HG02642 (cell line): ENCODE results near the gene NPIPA3.
"Not testable (repeated sequence)": the region's sequence is repeated elsewhere in the genome, so short reads cannot be mapped to it uniquely, and the experiment has no call there.

Source experiments
- ATAC-seq: cut with Tn5 transposase; IDR thresholded peaks from one replicate; pipeline ENCODE4 v1.9.1; 2021; ENCODE audit warnings: mild to moderate bottlenecking; ENCODE audit not compliant: unreplicated experiment, poor library complexity

The NPIPA3 gene

DNA sequence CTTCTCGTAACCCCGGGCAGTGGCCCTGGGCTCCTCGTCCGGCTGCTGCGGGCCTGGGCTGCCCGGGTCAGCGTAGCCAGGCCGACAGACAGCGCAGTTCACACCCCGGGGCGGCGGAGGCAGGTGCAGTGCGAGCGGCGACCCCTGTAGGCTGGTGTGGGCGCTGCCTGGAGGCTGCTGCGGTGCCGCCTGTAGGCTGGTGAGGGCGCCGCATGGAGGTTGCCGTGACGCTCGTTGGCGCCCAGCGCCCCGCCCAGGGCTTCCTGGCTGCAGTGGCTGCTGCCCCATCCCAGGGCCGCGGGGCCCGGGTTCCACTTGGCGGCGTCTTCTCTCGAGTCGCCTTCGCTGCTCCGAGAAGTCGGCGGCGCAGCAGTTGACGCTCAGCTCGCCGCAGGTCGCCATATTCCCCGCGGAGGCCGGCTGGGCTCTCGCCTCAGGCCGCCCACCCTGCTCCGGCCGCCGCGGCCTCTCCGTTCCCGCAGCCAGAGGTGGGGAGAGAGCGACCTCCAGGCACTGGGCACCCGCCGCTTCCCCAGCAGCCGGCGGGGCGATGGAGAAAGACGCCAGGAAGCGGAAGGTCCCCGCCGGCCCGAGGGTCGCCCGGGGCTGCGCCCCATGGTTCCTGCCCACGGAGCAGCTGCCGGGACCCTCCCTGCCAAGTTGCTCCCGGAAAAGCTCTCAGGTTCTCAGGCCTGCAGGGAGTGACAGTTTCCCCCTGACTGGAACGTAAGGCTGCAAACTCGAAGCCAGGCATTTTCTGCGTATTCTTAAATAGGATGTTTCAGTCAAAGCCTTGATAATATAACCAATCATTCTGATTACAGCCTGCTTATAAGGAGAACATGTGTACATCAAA is at the start of gene NPIPA3:
Gene NPIPA3, plus strand, starts transcription at position 256 of the 856 bp plus-strand sequence. CDS start 5,533 bp downstream, outside the sequence.
- ATAC-seq: peak; percentile 97

DNA sequence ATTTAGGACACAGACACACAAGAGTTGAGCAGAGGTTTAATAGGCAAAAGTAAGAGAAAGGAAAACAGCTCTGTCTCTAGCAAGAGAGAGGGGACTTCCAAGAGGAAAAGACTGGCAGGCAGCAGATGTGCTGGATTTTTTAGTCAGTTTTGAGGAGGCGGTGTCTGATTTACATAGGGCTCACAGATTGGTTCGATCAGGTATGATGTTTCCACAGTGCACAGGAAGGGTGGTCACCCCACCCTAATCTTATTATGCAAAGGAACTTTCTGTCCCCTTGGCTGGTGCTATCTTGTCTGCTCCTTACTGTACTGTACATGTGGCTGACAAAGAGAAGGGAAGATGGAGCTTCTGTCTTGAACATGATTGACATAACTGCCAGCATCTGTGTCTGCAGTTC is 45.1 kb upstream of the NPIPA3 start:
- peak; percentile 84 for ATAC-seq

DNA sequence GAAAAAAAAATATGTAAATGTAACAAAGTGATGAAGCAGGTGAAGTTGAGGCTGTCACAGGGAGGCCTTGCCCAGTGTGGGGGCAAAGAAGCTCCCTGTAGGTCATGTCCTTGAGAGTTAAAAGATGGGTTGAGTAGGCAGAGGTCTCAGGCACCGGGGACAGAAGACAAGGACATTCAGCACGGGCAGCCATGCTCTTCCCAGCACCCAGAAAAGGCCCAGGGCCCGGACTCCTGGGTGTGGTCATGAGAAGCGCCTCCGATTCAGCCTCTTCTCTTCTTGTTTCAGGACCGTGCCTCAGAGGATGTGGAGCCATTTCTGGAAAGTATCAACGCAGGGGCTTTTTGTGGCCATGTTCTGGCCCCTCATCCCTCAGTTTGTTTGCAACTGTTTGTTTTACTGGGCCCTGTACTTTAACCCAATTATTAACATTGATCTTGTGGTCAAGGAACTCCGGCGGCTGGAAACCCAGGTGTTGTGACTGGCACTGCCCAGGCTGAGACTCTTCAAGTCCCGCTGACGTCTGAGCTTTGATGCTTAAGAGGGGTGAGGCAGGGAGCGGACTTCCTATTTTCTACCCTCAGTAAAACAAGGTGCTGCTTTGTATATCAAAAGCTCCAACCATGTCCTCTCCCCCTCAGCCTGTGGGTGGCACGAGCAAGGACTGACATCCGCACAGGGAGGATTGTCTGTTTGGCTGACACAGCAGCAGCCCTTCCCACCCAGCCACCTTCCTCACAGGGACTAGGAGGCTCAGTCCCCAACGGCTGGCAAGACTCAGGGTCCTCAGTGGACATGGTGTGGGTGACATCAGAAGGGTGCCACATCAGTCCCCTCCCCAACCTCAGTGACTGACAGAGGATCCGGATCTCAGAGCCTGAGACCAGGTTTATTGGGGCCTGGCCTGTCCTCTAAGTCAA is 35.6 kb upstream of the NPIPA3 start:
- no peak for ATAC-seq

DNA sequence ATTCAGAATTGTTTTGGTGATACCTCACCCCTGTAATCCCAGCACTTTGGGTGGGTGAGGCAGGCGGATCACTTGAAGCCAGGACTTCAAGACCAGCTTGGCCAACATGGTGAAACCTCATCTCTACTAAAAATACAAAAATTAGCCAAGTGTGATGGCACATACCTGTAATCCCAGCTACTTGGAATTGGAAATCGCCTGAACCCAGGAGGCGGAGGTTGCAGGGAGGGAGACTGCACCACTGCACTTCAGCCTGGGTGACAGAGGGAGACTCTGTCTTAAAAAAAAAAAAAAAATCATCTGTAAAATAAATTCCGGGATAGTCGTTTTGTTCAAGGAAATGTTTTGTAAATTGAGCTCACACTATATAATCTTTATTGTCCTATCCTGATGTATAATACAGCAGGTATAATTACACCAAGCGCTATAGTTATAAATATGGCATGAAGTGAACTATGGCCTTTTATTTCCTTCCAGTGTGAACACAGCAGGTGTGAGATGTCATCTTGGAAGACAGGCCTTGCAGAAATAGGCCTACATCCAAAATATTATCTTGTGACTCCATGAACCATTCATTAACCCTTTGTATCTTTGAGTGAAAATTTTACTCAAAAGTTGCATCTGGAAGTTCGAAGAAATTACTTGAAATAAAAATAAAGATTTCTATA is 34.5 kb upstream of the NPIPA3 start:
- no peak for ATAC-seq

DNA sequence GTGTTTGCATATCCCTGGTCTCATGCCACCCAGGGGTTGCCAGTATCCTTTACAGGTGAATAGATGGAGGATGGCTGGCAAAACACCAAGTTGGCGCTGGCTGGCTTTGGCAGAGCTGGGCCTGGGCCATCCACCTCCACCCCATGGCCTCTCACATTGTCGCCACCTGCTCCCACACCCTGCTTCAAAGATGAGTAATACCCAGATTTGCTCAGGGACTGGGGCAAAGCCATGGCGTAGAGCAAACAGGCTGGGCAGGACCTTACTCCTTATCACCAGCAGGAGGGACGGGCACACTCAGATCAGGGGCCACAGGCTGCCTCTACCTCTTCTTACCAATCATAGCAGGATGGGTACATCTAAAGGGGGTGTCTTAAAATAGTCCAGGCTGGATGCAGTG is 33.4 kb upstream of the NPIPA3 start:
- no peak for ATAC-seq

DNA sequence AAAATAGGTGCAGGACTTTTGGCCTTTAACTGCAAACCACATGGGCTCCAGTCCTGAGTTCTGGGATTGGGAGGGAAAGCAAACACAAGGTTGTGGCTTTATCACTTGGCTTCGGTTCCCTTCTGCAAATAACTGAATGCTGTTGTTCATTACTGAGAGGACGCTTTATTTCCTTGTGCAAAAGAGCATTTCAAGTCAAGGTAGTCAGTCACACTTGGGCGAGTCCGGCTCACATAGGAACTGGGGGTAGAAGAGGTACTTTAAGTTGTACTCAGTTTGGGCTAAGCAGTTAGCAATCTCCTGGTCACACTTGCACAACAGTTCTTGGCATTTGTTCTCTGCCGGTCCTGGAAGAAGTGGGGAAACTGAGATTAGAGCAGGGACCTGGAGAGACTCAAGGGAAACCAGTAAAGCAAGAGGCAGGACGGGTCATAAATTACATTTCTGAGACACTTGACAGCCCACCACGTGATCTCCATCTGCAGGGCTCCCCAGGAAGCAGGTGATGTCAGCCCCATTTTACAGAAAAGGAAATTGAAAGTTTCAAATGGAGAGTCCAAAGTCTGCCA is 30.7 kb upstream of the NPIPA3 start:
- ATAC-seq: no peak

DNA sequence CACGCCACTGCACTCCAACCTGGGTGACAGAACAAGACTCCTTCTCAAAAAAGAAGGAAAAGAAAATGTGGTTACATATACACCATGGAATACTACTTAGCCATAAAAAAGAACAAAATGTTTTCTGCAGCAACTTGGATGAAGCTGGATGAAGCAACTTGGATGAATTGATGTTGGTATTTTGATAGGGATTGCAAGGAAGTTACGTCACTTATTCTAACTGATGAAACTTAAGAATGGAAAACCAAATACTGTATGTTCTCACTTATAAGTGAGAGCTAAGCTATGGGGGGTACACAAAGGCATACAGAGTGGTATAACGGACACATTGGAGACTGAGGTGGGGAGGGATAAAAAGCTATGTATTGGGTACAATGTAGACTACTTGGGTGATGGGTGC is 26.6 kb upstream of the NPIPA3 start:
- no peak for ATAC-seq

DNA sequence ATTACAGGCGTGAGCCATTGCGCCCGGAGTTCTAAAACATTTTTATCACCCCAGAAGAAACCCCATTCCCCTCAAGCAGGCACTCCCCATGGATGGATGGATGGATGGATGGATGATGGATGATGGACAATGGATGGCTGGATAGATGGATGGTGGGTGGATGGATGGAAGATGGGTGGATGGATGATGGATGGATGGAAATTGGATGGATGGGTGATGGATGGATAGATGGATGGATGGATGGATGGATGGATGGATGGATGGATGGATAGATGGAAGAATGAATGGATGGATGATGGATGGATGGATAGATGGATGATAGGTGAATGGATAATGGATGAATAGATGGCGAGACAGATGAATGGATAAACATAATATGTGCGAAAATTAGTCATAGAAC is 25.6 kb upstream of the NPIPA3 start:
- ATAC-seq: no peak

DNA sequence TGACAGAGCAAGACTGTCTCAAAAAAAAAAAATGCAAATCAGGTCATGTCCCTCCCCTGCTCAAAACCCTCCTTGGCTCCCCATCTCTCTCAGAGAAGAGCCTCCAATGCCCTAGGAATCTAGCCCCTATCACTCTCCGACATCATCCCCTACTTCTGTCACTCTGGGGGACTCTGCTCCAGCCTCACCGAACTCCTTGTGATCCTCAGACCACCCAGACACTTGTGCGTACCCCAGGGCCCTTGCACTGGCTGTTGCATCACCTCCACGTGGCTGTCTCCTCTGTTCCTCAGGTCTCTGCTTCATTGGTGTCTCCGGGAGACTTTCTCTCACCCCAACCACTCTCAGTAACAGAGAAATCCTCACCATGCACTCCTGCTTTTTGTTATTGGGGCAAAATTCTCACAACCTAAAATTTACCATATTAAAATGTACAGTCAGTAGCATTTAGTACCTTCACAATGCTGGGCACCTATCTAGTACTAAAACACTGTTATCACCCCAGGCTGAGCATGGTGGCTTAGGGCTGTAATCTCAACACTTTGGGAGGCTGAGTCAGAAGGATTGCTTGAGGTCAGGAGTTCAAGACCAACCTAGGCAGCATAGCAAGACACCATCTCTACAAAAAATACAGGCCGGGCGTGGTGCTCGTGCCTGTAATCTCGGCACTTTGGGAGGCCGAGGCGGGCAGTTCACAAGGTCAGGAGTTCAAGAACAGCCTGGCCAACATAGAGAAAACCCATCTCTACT is 24.3 kb upstream of the NPIPA3 start:
- no peak for ATAC-seq

DNA sequence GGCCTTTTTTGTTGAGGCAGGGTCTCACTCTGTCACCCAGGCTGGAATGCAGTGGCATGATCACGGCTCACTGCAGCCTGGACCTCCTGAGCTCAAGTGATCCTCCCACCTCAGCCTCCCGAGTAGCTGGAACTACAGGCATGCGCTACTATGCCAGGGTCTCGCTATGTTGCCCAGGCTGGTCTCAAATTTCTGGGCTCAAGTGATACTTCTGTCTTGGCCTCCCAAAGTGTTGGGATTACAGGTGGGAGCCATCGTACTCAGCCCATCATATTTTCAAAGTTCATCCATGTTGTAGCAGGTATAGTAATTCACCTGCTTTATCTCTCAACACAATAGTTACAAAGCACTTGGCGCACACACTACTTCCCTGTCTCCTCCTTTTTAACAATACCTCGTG is 22.8 kb upstream of the NPIPA3 start:
- ATAC-seq: not testable (repeated sequence)

DNA sequence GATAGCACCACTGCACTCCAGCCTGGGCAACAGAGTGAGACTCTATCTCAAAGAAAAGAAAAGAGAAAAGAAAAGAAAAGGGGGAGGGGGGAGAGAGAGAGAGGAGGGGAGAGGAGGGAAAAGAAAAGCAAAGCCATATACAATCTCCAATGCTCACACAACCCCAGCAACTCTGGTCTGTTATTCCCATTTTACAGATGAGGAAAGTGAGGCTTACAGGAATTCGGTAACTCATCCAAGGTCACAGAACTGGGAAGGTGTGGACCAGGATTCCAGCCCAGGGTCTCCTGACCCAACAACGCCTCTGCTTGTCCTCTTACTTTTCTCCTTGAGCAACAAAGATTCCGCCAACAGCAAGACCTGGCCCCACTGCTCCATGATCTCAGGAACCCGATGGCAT is 22.1 kb upstream of the NPIPA3 start:
- ATAC-seq: no peak

DNA sequence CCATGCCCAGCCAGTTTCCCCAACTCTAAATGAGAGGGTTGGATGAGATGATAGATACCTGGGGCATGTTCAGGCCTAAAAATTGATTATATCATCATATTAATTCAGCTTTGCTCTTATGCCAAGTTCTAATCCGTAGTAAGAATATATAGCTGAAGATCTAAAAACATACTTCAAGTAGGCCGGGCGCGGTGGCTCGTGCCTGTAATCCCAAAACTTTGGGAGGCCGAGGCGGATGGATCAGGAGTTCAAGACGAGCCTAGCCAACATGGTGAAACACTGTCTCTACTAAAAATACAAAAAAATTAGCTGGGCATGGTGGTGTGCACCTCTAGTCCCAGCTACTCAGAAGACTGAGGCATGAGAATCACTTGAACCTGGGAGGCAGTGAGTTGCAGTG is 21.1 kb upstream of the NPIPA3 start:
- no peak for ATAC-seq

DNA sequence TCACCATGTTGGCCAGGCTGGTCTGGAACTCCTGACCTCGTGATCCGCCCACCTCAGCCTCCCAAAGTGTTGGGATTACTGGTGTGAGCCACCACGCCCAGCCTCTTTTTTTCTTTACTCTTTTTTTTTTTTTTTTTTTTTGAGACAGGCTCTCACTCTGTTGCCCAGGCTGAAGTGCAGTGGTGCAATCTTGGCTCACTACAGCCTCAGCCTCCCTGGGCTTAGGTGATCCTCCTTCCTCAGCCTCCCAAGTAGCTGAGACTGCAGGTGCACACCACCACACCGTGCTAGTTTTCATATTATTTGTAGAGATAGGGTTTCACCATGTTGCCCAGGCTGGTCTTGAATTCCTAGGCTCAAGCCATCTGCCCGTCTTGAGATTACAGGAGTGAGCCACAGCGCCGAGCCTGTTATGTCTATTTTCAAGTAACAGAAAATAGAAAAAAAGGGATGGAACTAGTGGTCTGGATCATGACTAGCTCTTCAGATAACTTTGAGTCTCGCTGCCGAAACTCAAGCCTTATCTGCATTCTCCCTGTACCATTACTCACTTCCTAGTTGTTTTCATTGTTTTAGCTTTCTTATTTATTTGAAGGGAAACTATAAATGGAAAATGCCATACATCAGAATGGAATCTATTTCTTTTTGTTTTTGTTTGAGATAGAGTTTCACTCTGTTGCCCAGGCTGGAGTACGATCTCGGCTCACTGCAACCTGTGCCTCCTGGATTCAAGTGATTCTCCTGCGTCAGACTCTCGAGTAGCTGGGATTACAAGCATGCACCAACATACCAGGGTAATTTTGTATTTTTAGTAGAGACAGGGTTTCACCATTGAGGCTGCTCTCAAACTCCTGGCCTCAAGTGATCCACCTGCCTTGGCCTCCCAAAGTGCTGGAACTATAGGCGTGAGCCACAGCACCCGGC is 17.1 kb upstream of the NPIPA3 start:
- ATAC-seq: not testable (repeated sequence)

DNA sequence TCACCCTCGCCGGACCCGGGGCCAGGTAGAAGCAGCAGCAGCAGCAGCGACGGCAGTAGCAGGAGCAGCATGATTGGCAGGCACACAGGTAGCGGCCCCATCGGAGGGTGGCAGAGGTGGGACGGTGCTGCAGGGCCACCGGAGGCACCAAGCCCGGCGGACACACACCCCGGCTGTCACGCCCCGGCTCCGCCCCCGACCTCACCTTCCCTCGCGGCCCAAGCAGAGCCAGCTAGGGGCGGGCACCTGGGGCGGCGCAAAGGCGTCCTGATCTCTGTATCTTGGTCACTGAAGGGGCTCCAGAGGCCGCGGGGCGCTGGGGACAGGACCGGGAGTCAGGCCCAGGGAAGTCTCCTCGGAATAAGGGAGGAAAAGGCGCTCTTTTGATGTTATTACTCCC is 9.1 kb upstream of the NPIPA3 start, which contains the start of gene PLA2G10:
Gene PLA2G10, minus strand, starts transcription at position 180 of the 400 bp plus-strand sequence. Its CDS starts 79 bp downstream, at position 101.
- ATAC-seq: not testable (repeated sequence)

DNA sequence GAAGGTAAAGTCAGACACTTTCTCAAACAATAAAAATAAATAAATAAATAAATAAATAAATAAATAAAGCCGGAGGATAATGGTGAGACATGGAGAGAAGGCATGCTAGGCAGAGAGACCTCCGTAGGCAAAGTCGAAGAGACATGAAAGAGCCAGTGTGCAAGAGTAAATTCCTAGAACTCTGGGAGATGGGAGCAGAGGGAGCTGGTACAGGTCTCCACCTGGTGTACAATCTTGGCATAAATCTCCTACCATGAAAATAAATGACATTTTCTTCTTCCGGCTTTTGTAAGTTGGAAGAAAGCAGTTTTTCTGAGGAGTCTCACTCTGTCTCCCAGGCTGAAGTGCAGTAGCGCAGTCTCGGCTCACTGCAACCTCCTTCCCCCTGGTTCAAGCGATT is 1.4 kb upstream of the NPIPA3 start:
- not testable (repeated sequence) for ATAC-seq

DNA sequence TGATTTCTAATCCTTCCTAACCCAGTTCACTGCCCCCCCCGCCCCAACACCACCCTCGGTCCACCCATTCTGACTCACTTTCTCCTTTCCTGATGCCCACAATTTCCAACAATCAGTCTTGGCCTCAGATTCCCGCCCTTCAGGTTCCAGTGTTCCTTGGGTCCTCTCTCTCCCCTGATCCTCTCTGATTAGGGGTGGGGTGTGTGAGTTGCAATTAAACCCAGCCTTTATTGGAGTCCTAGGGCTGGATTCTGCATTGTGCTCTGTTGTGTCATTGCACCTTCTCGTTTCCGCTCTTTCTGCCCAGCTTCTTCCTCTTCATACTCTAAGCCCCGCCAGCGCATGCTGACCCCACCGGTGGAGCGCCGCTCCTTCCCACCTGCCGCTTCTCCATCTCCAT is 539 bp upstream of the NPIPA3 start:
- ATAC-seq: not testable (repeated sequence)

DNA sequence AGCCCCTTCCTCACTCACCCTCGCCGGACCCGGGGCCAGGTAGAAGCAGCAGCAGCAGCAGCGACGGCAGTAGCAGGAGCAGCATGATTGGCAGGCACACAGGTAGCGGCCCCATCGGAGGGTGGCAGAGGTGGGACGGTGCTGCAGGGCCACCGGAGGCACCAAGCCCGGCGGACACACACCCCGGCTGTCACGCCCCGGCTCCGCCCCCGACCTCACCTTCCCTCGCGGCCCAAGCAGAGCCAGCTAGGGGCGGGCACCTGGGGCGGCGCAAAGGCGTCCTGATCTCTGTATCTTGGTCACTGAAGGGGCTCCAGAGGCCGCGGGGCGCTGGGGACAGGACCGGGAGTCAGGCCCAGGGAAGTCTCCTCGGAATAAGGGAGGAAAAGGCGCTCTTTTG is 30.0 kb downstream of the NPIPA3 start:
- not testable (repeated sequence) for ATAC-seq

DNA sequence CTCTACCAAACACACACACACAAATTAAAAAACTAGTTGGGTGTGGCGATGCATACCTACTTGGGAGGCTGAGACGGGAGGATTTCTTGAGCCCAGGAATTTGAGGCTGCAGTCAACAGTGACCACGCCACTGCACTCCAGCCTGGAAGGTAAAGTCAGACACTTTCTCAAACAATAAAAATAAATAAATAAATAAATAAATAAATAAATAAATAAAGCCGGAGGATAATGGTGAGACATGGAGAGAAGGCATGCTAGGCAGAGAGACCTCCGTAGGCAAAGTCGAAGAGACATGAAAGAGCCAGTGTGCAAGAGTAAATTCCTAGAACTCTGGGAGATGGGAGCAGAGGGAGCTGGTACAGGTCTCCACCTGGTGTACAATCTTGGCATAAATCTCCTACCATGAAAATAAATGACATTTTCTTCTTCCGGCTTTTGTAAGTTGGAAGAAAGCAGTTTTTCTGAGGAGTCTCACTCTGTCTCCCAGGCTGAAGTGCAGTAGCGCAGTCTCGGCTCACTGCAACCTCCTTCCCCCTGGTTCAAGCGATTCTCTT is 37.7 kb downstream of the NPIPA3 start:
- ATAC-seq: not testable (repeated sequence)
